Measurements from ENCODE around the gene PALB2. TPM values are rescaled to one million over a fixed set of nuclear protein-coding genes. Genes with fewer than 3 reads are reported as not detected.

PALB2 gene
- total and polyA plus RNA-seq, 2 of the 13 experiments (the other 11 are each of a cell fraction or from before 2014, with no cell fraction given), result 12.1 to 40.9 TPM

GRCh38 chr16:23678430-23679273 lies 37.5 kb upstream of the PALB2 start, which contains the start of gene PLK1 (continued):
- TF ChIP-seq, protein P1, sequence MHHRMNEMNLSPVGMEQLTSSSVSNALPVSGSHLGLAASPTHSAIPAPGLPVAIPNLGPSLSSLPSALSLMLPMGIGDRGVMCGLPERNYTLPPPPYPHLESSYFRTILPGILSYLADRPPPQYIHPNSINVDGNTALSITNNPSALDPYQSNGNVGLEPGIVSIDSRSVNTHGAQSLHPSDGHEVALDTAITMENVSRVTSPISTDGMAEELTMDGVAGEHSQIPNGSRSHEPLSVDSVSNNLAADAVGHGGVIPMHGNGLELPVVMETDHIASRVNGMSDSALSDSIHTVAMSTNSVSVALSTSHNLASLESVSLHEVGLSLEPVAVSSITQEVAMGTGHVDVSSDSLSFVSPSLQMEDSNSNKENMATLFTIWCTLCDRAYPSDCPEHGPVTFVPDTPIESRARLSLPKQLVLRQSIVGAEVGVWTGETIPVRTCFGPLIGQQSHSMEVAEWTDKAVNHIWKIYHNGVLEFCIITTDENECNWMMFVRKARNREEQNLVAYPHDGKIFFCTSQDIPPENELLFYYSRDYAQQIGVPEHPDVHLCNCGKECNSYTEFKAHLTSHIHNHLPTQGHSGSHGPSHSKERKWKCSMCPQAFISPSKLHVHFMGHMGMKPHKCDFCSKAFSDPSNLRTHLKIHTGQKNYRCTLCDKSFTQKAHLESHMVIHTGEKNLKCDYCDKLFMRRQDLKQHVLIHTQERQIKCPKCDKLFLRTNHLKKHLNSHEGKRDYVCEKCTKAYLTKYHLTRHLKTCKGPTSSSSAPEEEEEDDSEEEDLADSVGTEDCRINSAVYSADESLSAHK (CRISPR knock-in tag; IDR thresholded peaks at IDR 0.05; ENCODE audit: borderline replicate concordance), result peak; percentile 77; the same call in 1 of the 2 replicates
- no peak for TF ChIP-seq ZNF572 (CRISPR knock-in tag; IDR thresholded peaks at IDR 0.05)
- peak; percentile 57; the same call in 1 of the 2 replicates for TF ChIP-seq ISX (CRISPR knock-in tag; conservative IDR thresholded peaks at IDR 0.05)
- no peak for TF ChIP-seq ZFY (CRISPR knock-in tag; IDR thresholded peaks at IDR 0.05)
- no peak for TF ChIP-seq KDM1A (CRISPR knock-in tag; IDR thresholded peaks at IDR 0.05)
- no peak for TF ChIP-seq LRRFIP1 (CRISPR knock-in tag; conservative IDR thresholded peaks at IDR 0.05)
- peak; percentile 76; the same call in 1 of the 2 replicates for TF ChIP-seq ZBTB44 (CRISPR knock-in tag; IDR thresholded peaks at IDR 0.05)
- peak; percentile 83 for TF ChIP-seq POLR2AphosphoS5 (IDR thresholded peaks at IDR 0.05; ENCODE audit: low read depth, low read length)
- peak; percentile 69 for TF ChIP-seq ZNF761 (CRISPR knock-in tag; conservative IDR thresholded peaks at IDR 0.05)
- peak; percentile 78; the same call in 1 of the 2 replicates for TF ChIP-seq MYNN (CRISPR knock-in tag; IDR thresholded peaks at IDR 0.05; ENCODE audit: low read depth)
- TF ChIP-seq, protein P2, sequence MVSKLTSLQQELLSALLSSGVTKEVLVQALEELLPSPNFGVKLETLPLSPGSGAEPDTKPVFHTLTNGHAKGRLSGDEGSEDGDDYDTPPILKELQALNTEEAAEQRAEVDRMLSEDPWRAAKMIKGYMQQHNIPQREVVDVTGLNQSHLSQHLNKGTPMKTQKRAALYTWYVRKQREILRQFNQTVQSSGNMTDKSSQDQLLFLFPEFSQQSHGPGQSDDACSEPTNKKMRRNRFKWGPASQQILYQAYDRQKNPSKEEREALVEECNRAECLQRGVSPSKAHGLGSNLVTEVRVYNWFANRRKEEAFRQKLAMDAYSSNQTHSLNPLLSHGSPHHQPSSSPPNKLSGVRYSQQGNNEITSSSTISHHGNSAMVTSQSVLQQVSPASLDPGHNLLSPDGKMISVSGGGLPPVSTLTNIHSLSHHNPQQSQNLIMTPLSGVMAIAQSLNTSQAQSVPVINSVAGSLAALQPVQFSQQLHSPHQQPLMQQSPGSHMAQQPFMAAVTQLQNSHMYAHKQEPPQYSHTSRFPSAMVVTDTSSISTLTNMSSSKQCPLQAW (CRISPR knock-in tag; IDR thresholded peaks at IDR 0.05), result peak; percentile 65
- no peak for TF ChIP-seq HMGA1 (CRISPR knock-in tag; conservative IDR thresholded peaks at IDR 0.05)
- 0 out of 2 replicates have a peak, but pooled peaks have one; percentile 40 for TF ChIP-seq MED13 (CRISPR knock-in tag; IDR thresholded peaks at IDR 0.05)
- TF ChIP-seq, protein P3, sequence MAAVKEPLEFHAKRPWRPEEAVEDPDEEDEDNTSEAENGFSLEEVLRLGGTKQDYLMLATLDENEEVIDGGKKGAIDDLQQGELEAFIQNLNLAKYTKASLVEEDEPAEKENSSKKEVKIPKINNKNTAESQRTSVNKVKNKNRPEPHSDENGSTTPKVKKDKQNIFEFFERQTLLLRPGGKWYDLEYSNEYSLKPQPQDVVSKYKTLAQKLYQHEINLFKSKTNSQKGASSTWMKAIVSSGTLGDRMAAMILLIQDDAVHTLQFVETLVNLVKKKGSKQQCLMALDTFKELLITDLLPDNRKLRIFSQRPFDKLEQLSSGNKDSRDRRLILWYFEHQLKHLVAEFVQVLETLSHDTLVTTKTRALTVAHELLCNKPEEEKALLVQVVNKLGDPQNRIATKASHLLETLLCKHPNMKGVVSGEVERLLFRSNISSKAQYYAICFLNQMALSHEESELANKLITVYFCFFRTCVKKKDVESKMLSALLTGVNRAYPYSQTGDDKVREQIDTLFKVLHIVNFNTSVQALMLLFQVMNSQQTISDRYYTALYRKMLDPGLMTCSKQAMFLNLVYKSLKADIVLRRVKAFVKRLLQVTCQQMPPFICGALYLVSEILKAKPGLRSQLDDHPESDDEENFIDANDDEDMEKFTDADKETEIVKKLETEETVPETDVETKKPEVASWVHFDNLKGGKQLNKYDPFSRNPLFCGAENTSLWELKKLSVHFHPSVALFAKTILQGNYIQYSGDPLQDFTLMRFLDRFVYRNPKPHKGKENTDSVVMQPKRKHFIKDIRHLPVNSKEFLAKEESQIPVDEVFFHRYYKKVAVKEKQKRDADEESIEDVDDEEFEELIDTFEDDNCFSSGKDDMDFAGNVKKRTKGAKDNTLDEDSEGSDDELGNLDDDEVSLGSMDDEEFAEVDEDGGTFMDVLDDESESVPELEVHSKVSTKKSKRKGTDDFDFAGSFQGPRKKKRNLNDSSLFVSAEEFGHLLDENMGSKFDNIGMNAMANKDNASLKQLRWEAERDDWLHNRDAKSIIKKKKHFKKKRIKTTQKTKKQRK (IDR thresholded peaks at IDR 0.05; ENCODE audit: low read length), result no peak
- TF ChIP-seq SMAD9 (CRISPR knock-in tag; IDR thresholded peaks at IDR 0.05), result peak; percentile 82; the same call in 1 of the 2 replicates
- no peak; the same call in 1 of the 2 replicates for TF ChIP-seq MIER3 (CRISPR knock-in tag; IDR thresholded peaks at IDR 0.05; ENCODE audit: borderline replicate concordance)
- TF ChIP-seq NFIC (IDR thresholded peaks at IDR 0.05; ENCODE audit: low read length), result peak; percentile 23; the same call in 1 of the 2 replicates

All from HepG2 (cell line).